CD4-positive, alpha-beta T cell treated with Interleukin-6 at 100 ng/mL for 8 hours (primary cell): ENCODE data around the gene LDB1.

Experiments
- DNase-seq: peaks from one replicate; pipeline ENCODE4 v3.0.0-alpha.2; 2020; ENCODE audit warnings: mixed read lengths, low spot score

The LDB1 gene

DNA sequence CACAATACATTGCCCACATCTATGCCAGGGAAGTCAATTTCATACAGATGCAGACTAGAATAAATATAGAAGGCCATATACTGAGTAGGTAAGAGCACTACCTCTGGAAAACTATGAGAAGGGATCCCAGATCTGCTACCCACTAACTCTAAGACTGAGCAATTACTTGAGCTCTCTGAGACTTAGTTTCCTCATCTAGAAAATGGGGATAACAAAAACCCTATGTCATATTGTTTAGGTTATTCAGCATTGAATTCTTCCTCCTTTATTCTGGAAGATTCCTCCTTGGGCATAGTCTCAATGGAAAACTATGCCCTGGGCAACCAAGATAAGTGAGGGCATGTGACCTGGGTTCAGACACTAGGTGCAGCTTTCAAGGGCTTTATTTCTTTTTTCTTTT lies 60.2 kb downstream of the LDB1 start:
- no peak for DNase-seq
